Gastrocnemius medialis (tissue), 4 donors: Measurements from ENCODE around the gene CDC5L.

Source experiments
- POLR2A ChIP-seq, 2 donors: fragments of 450-650 bp; IDR thresholded peaks; one replicate each; pipeline ENCODE4 v1.6.1; 2017; ENCODE audit warnings: antibody characterized with exemption in 2 of 2, mild to moderate bottlenecking in 2 of 2, moderate library complexity in 2 of 2
- TF ChIP-seq, protein P1 (sequence below), 5 experiments: fragments of 450-650 bp in 3 of 5; fragments of 200-600 bp in 2 of 5; sonication (generic) in 2 of 5; IDR thresholded peaks in 4 of 5; conservative IDR thresholded peaks in 1 of 5; 1 replicate in 4 of 5; 2 replicates in 1 of 5; pipeline ENCODE4 v1.5.1; 2016 to 2019; ENCODE audit warnings: antibody characterized with exemption in 5 of 5, mild to moderate bottlenecking in 3 of 5, moderate library complexity in 3 of 5

DNA sequence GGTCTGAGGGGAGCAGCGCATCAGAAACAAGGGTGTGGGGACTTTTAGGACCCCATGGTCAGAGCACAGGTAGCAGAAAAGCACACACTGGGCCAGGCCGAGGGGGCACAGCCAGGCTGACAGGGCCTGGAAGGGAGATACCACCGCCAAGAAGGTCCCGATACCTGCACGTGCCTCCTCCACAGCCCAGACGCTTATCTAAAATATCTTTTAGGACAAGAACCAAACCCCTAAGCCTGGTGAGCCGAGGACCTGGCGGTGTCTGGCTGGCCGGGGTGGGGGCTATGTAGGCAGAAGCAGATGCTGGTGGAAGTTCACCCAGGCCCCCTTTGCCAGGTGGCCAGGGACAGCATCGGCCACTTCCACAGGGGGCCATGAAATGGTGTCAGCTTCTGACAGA lies 89.3 kb downstream of the CDC5L start:
- TF ChIP-seq, protein P1, sequence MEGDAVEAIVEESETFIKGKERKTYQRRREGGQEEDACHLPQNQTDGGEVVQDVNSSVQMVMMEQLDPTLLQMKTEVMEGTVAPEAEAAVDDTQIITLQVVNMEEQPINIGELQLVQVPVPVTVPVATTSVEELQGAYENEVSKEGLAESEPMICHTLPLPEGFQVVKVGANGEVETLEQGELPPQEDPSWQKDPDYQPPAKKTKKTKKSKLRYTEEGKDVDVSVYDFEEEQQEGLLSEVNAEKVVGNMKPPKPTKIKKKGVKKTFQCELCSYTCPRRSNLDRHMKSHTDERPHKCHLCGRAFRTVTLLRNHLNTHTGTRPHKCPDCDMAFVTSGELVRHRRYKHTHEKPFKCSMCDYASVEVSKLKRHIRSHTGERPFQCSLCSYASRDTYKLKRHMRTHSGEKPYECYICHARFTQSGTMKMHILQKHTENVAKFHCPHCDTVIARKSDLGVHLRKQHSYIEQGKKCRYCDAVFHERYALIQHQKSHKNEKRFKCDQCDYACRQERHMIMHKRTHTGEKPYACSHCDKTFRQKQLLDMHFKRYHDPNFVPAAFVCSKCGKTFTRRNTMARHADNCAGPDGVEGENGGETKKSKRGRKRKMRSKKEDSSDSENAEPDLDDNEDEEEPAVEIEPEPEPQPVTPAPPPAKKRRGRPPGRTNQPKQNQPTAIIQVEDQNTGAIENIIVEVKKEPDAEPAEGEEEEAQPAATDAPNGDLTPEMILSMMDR (IDR thresholded peaks at IDR 0.05 in 4 of 5, conservative IDR thresholded peaks at IDR 0.05 in 1 of 5) = no peak
- TF ChIP-seq POLR2A (IDR thresholded peaks at IDR 0.05) = no peak
